NCI-H146 treated with DMSO at 0.1 percent for 48 hours (cell line): ENCODE results near the gene RAB7A.

ENCODE experiments used
- DNase-seq: peaks from one replicate; lab custom pipeline; 2025; ENCODE audit not compliant: unreplicated experiment; lab: John Stamatoyannopoulos, UW

RAB7A gene

GRCh38 chr3:128787256-128788253 is 61.6 kb downstream of the RAB7A start:
- no peak for DNase-seq

GRCh38 chr3:128788268-128788869 is 62.4 kb downstream of the RAB7A start:
- DNase-seq = no peak

- no peak for DNase-seq
Measured at GRCh38 chr3:128794067-128794768, 68.2 kb downstream of the RAB7A start.

GRCh38 chr3:128794770-128795649 is 69.0 kb downstream of the RAB7A start:
- DNase-seq = peak; percentile 64

- no peak for DNase-seq
Measured at GRCh38 chr3:128799653-128800052, 73.7 kb downstream of the RAB7A start.

GRCh38 chr3:128800241-128801187 is 74.5 kb downstream of the RAB7A start:
- no peak for DNase-seq

- DNase-seq = no peak
Measured at GRCh38 chr3:128801779-128802380, 75.9 kb downstream of the RAB7A start.

- DNase-seq = no peak
Measured at GRCh38 chr3:128803307-128803706, 77.3 kb downstream of the RAB7A start.

GRCh38 chr3:128804017-128804810 is 78.2 kb downstream of the RAB7A start:
- no peak for DNase-seq

- DNase-seq = no peak
Measured at GRCh38 chr3:128804811-128805155, 78.8 kb downstream of the RAB7A start.

GRCh38 chr3:128805772-128806171 is 79.8 kb downstream of the RAB7A start:
- no peak for DNase-seq

GRCh38 chr3:128806588-128806987 is 80.6 kb downstream of the RAB7A start:
- no peak for DNase-seq

- DNase-seq = no peak
Measured at GRCh38 chr3:128807186-128807830, 81.3 kb downstream of the RAB7A start.

GRCh38 chr3:128808672-128809071 is 82.7 kb downstream of the RAB7A start:
- DNase-seq = no peak

GRCh38 chr3:128813097-128813496 is 87.1 kb downstream of the RAB7A start:
- no peak for DNase-seq

- DNase-seq = no peak
Measured at GRCh38 chr3:128814060-128814459, 88.1 kb downstream of the RAB7A start.

- DNase-seq = no peak
Measured at GRCh38 chr3:128814519-128815317, 88.7 kb downstream of the RAB7A start.
